ENCODE results near the gene GRK5. TPM values are rescaled to one million over a fixed set of nuclear protein-coding genes. Genes with fewer than 3 reads are reported as not detected.
A peak's percentile ranks its signal among the peaks of the same experiment; 100 is the strongest.

The GRK5 gene
- total RNA-seq, 2 donors from 2014 or later: 9.1 to 11.9 TPM

- H3K9me3 Mint-ChIP-seq: no peaks in the 10 kb centered on the region
- no peaks in the 10 kb centered on the region for H3K4me1 Mint-ChIP-seq
- no peak for TF ChIP-seq CTCF (conservative IDR thresholded peaks at IDR 0.05)
- H3K36me3 ChIP-seq (ENCODE audit: control insufficient read depth, insufficient read depth, low read length): no peaks in the 10 kb centered on the region
- no peak overlapping the region for H3K4me3 ChIP-seq (ENCODE audit: low read length)
- H3K27ac ChIP-seq (ENCODE audit: low read depth, low read length): no peak overlapping the region
- DNase-seq: no peak
- no peaks in the 10 kb centered on the region for H3K36me3 Mint-ChIP-seq (ENCODE audit: low read depth)
- no peaks in the 10 kb centered on the region for H3K27me3 Mint-ChIP-seq (ENCODE audit: insufficient read depth)
- no peaks in the 10 kb centered on the region for H3K4me1 ChIP-seq (ENCODE audit: control insufficient read depth, insufficient read depth, low read length)
- 94 to 96% methylated on average over 19 to 23 of the region's 23 CpGs for WGBS, 2 experiments (ENCODE audit: insufficient coverage in 1 of 2, insufficient read length in 1 of 2)
- no peaks in the 10 kb centered on the region for H3K9me3 ChIP-seq (ENCODE audit: control insufficient read depth, low read length)
- H3K9ac ChIP-seq (ENCODE audit: extremely low read depth, low read length, poor library complexity, severe bottlenecking): no peak overlapping the region
- H3K4me3 Mint-ChIP-seq: no peak overlapping the region
- H3K27me3 ChIP-seq (ENCODE audit: control insufficient read depth, insufficient read depth, low read length, poor library complexity, severe bottlenecking): no peaks in the 10 kb centered on the region
- no peak overlapping the region for H3K27ac Mint-ChIP-seq
These were observed 248.5 kb downstream of the GRK5 start for GRCh38 chr10:119455609-119456434.

DNA sequence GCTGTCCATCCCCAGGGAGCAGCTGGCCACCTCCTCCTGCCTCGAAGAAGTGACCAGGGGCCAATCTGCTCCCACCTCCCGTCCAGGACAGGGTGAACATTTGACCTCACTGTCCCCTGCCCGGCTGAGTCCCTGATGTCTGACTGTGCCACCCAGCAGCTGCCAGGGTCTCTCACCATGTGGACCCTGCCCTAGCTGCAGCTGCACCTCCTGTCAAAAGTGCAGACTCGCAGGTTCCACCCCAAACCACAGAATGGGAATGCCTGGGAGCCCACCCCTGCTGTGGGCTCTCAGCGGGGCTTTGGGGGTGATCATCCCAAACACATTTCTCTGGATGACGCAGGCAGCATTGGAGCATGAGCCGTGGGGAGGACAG, 249.1 kb downstream of the GRK5 start:
- Histone ChIP-seq H3K4me3 (ENCODE audit: low read length) (no peak overlapping the region), H3K36me3 (ENCODE audit: control insufficient read depth, insufficient read depth, low read length) (no peaks in the 10 kb centered on the region), H3K9ac (ENCODE audit: extremely low read depth, low read length, poor library complexity, severe bottlenecking) (no peak overlapping the region), H3K27me3 (ENCODE audit: control insufficient read depth, insufficient read depth, low read length, poor library complexity, severe bottlenecking) (no peaks in the 10 kb centered on the region), H3K27ac (ENCODE audit: low read depth, low read length) (no peak overlapping the region), H3K4me1 (ENCODE audit: control insufficient read depth, insufficient read depth, low read length) (no peaks in the 10 kb centered on the region), H3K9me3 (ENCODE audit: control insufficient read depth, low read length) (no peaks in the 10 kb centered on the region)
- Mint-ChIP-seq H3K27me3 (ENCODE audit: insufficient read depth) (no peaks in the 10 kb centered on the region), H3K4me1 (no peaks in the 10 kb centered on the region), H3K9me3 (no peaks in the 10 kb centered on the region), H3K36me3 (ENCODE audit: low read depth) (no peaks in the 10 kb centered on the region), H3K27ac (no peak overlapping the region), H3K4me3 (no peak overlapping the region)
- DNase-seq: no peak
- TF ChIP-seq CTCF (conservative IDR thresholded peaks at IDR 0.05): no peak
- 91 to 100% methylated on average over 3 to 7 of the region's 7 CpGs for WGBS, 2 experiments (ENCODE audit: insufficient coverage in 1 of 2, insufficient read length in 1 of 2)

- Histone ChIP-seq H3K9ac (ENCODE audit: extremely low read depth, low read length, poor library complexity, severe bottlenecking) (no peak overlapping the region), H3K27ac (ENCODE audit: low read depth, low read length) (no peak overlapping the region), H3K4me3 (ENCODE audit: low read length) (no peak overlapping the region), H3K9me3 (ENCODE audit: control insufficient read depth, low read length) (peaks cover 3% of the 10 kb centered on the region), H3K27me3 (ENCODE audit: control insufficient read depth, insufficient read depth, low read length, poor library complexity, severe bottlenecking) (no peaks in the 10 kb centered on the region), H3K4me1 (ENCODE audit: control insufficient read depth, insufficient read depth, low read length) (no peaks in the 10 kb centered on the region), H3K36me3 (ENCODE audit: control insufficient read depth, insufficient read depth, low read length) (no peaks in the 10 kb centered on the region)
- no peaks in the 10 kb centered on the region for H3K36me3 Mint-ChIP-seq (ENCODE audit: low read depth)
- peak; percentile 39 for TF ChIP-seq CTCF (conservative IDR thresholded peaks at IDR 0.05)
- H3K4me3 Mint-ChIP-seq: no peak overlapping the region
- H3K27me3 Mint-ChIP-seq (ENCODE audit: insufficient read depth): peaks cover 10% of the 10 kb centered on the region
- H3K27ac Mint-ChIP-seq: no peak overlapping the region
- no peak for DNase-seq
- H3K4me1 Mint-ChIP-seq: no peaks in the 10 kb centered on the region
- WGBS, 2 experiments (ENCODE audit: insufficient coverage in 1 of 2, insufficient read length in 1 of 2): 92 to 97% methylated on average over 16 to 28 of the region's 28 CpGs
- peaks cover 8% of the 10 kb centered on the region for H3K9me3 Mint-ChIP-seq
These were observed 250.8 kb downstream of the GRK5 start for GRCh38 chr10:119457966-119458766.

All from endodermal cell (in vitro differentiated cells).